ENCODE measurements around the gene CIROP. TPM values are rescaled to one million over a fixed set of nuclear protein-coding genes. Genes with fewer than 3 reads are reported as not detected.

Gene CIROP
- total and polyA plus RNA-seq, 2 donors (not counting 1 experiment from before 2014, with no cell fraction given) = 0.09 to 0.17 TPM

GRCh38 chr14:23069413-23069806 lies 35.4 kb downstream of the CIROP start:
- peaks cover 54% of the 10 kb centered on the region for H3K79me2 ChIP-seq (ENCODE audit: control insufficient read depth, insufficient read depth, low read length)
- no peak overlapping the region for H2AFZ ChIP-seq (ENCODE audit: low read length)
- H4K20me1 ChIP-seq (ENCODE audit: control insufficient read depth, extremely low read depth, insufficient read depth, low read length) = no peaks in the 10 kb centered on the region
- no peaks in the 10 kb centered on the region for H3K27me3 ChIP-seq (ENCODE audit: control insufficient read depth, insufficient read depth, low read length)
- H3K27ac ChIP-seq (ENCODE audit: insufficient read depth, low read length) = peak overlapping the region; percentile 24
- no peak for TF ChIP-seq EZH2 (IDR thresholded peaks at IDR 0.05; ENCODE audit: low read length, missing control alignments)
- TF ChIP-seq CTCF (conservative IDR thresholded peaks at IDR 0.05 in 1 of 2, IDR thresholded peaks at IDR 0.05 in 1 of 2; ENCODE audit: low read depth in 1 of 2, low read length in 2 of 2) = no peak
- DNase-seq (ENCODE audit: low read depth in 2 of 2) = no peak
- peaks cover 20% of the 10 kb centered on the region for H3K36me3 ChIP-seq (ENCODE audit: control insufficient read depth, insufficient read depth, low read length)
- H3K9me3 ChIP-seq (ENCODE audit: control insufficient read depth, insufficient read depth, low read depth, low read length) = no peaks in the 10 kb centered on the region
- H3K9ac ChIP-seq (ENCODE audit: insufficient read depth, low read length) = no peak overlapping the region
- H3K4me2 ChIP-seq (ENCODE audit: extremely low read depth, insufficient read depth, low read length) = peak overlapping the region; percentile 44
- H3K4me1 ChIP-seq (ENCODE audit: control insufficient read depth, extremely low read depth, insufficient read depth, low read length) = peaks cover 20% of the 10 kb centered on the region
- peak overlapping the region in 2 of 4 experiments; percentile 43 to 45 for H3K4me3 ChIP-seq (replicated peaks in 1 of 4; ENCODE audit: control extremely low read depth in 1 of 4, insufficient read depth in 1 of 4, low read depth in 3 of 4, low read length in 4 of 4)

- no peaks in the 10 kb centered on the region for H4K20me1 ChIP-seq (ENCODE audit: control insufficient read depth, extremely low read depth, insufficient read depth, low read length)
- H3K9ac ChIP-seq (ENCODE audit: insufficient read depth, low read length) = no peak overlapping the region
- TF ChIP-seq CTCF (conservative IDR thresholded peaks at IDR 0.05 in 1 of 2, IDR thresholded peaks at IDR 0.05 in 1 of 2; ENCODE audit: low read depth in 1 of 2, low read length in 2 of 2) (peak; percentile 100), EZH2 (IDR thresholded peaks at IDR 0.05; ENCODE audit: low read length, missing control alignments) (no peak)
- peak overlapping the region; percentile 53 for H3K4me2 ChIP-seq (ENCODE audit: extremely low read depth, insufficient read depth, low read length)
- H3K4me1 ChIP-seq (ENCODE audit: control insufficient read depth, extremely low read depth, insufficient read depth, low read length) = peaks cover 20% of the 10 kb centered on the region
- no peaks in the 10 kb centered on the region for H3K27me3 ChIP-seq (ENCODE audit: control insufficient read depth, insufficient read depth, low read length)
- peak; percentile 86 to 95 for DNase-seq (ENCODE audit: low read depth in 2 of 2)
- peaks cover 58% of the 10 kb centered on the region for H3K79me2 ChIP-seq (ENCODE audit: control insufficient read depth, insufficient read depth, low read length)
- H3K9me3 ChIP-seq (ENCODE audit: control insufficient read depth, insufficient read depth, low read depth, low read length) = no peaks in the 10 kb centered on the region
- no peak overlapping the region for H2AFZ ChIP-seq (ENCODE audit: low read length)
- no peak overlapping the region for H3K27ac ChIP-seq (ENCODE audit: insufficient read depth, low read length)
- H3K4me3 ChIP-seq (replicated peaks in 1 of 4; ENCODE audit: control extremely low read depth in 1 of 4, insufficient read depth in 1 of 4, low read depth in 3 of 4, low read length in 4 of 4) = peak overlapping the region in 2 of 4 experiments; percentile 43 to 45
- peaks cover 25% of the 10 kb centered on the region for H3K36me3 ChIP-seq (ENCODE audit: control insufficient read depth, insufficient read depth, low read length)
Measured at GRCh38 chr14:23068789-23069412, 35.9 kb downstream of the CIROP start.

GRCh38 chr14:23067847-23068788 lies 36.7 kb downstream of the CIROP start:
- no peaks in the 10 kb centered on the region for H3K27me3 ChIP-seq (ENCODE audit: control insufficient read depth, insufficient read depth, low read length)
- H3K79me2 ChIP-seq (ENCODE audit: control insufficient read depth, insufficient read depth, low read length) = peaks cover 58% of the 10 kb centered on the region
- H3K9me3 ChIP-seq (ENCODE audit: control insufficient read depth, insufficient read depth, low read depth, low read length) = no peaks in the 10 kb centered on the region
- H3K27ac ChIP-seq (ENCODE audit: insufficient read depth, low read length) = no peak overlapping the region
- no peak overlapping the region for H2AFZ ChIP-seq (ENCODE audit: low read length)
- no peak for DNase-seq (ENCODE audit: low read depth in 2 of 2)
- peaks cover 29% of the 10 kb centered on the region for H3K36me3 ChIP-seq (ENCODE audit: control insufficient read depth, insufficient read depth, low read length)
- H3K4me2 ChIP-seq (ENCODE audit: extremely low read depth, insufficient read depth, low read length) = peak overlapping the region; percentile 53
- TF ChIP-seq CTCF (conservative IDR thresholded peaks at IDR 0.05 in 1 of 2, IDR thresholded peaks at IDR 0.05 in 1 of 2; ENCODE audit: low read depth in 1 of 2, low read length in 2 of 2) = no peak
- TF ChIP-seq EZH2 (IDR thresholded peaks at IDR 0.05; ENCODE audit: low read length, missing control alignments) = no peak
- H3K4me3 ChIP-seq (replicated peaks in 1 of 4; ENCODE audit: control extremely low read depth in 1 of 4, insufficient read depth in 1 of 4, low read depth in 3 of 4, low read length in 4 of 4) = peak overlapping the region in 2 of 4 experiments; percentile 43
- peaks cover 20% of the 10 kb centered on the region for H3K4me1 ChIP-seq (ENCODE audit: control insufficient read depth, extremely low read depth, insufficient read depth, low read length)
- no peaks in the 10 kb centered on the region for H4K20me1 ChIP-seq (ENCODE audit: control insufficient read depth, extremely low read depth, insufficient read depth, low read length)
- no peak overlapping the region for H3K9ac ChIP-seq (ENCODE audit: insufficient read depth, low read length)

Measured in fibroblast of lung (primary cell).